Peyer's patch (tissue), 4 donors: ENCODE data around the gene CD55.

Experiments used
- POLR2A ChIP-seq, 2 donors: fragments of 450-650 bp; IDR thresholded peaks; one replicate each; pipeline ENCODE4 v1.5.1; 2017; ENCODE audit warnings: antibody characterized with exemption in 2 of 2, mild to moderate bottlenecking in 2 of 2, moderate library complexity in 2 of 2
- TF ChIP-seq, protein P1 (sequence below), 6 experiments: fragments of 450-650 bp in 4 of 6; fragments of 200-600 bp in 2 of 6; sonication (generic) in 1 of 6; IDR thresholded peaks; one replicate each; pipeline ENCODE4 v1.5.1; 2017 to 2019; ENCODE audit warnings: antibody characterized with exemption in 6 of 6, mild to moderate bottlenecking in 3 of 6, moderate library complexity in 1 of 6

GRCh38 chr1:207312604-207312920 lies 8.9 kb upstream of the CD55 start:
- TF ChIP-seq, protein P1, sequence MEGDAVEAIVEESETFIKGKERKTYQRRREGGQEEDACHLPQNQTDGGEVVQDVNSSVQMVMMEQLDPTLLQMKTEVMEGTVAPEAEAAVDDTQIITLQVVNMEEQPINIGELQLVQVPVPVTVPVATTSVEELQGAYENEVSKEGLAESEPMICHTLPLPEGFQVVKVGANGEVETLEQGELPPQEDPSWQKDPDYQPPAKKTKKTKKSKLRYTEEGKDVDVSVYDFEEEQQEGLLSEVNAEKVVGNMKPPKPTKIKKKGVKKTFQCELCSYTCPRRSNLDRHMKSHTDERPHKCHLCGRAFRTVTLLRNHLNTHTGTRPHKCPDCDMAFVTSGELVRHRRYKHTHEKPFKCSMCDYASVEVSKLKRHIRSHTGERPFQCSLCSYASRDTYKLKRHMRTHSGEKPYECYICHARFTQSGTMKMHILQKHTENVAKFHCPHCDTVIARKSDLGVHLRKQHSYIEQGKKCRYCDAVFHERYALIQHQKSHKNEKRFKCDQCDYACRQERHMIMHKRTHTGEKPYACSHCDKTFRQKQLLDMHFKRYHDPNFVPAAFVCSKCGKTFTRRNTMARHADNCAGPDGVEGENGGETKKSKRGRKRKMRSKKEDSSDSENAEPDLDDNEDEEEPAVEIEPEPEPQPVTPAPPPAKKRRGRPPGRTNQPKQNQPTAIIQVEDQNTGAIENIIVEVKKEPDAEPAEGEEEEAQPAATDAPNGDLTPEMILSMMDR (IDR thresholded peaks at IDR 0.05): no peak
- TF ChIP-seq POLR2A (IDR thresholded peaks at IDR 0.05): no peak
